ENCODE measurements around the gene ORMDL1. TPM values are rescaled to one million over a fixed set of nuclear protein-coding genes. Genes with fewer than 3 reads are reported as not detected.
A peak's percentile ranks its signal among the peaks of the same experiment; 100 is the strongest.
"Not testable (repeated sequence)": the region's sequence is repeated elsewhere in the genome, so short reads cannot be mapped to it uniquely, and the experiment has no call there.

Gene ORMDL1
- total and polyA plus RNA-seq, 7 experiments from 2014 or later = 70.5 to 208 (median 112) TPM

- Mint-ChIP-seq H3K9me3 (no peaks in the 10 kb centered on the region), H3K4me1 (peaks cover 4 to 18% (median 9%) of the 10 kb centered on the region in 7 donors), H3K27ac (peak overlapping the region; percentile 94 to 98 (median 96)), H3K4me3 (peak overlapping the region; percentile 88 to 98 (median 94)), H3K27me3 (no peaks in the 10 kb centered on the region), H3K36me3 (peaks cover 0 to 18% (median 13%) of the 10 kb centered on the region in 5 donors)
- ATAC-seq (no peak), DNase-seq (no peak)
- H3K4me3 ChIP-seq (ENCODE audit: low read length) = peak overlapping the region; percentile 88
- no peaks in the 10 kb centered on the region for H3K27me3 ChIP-seq (ENCODE audit: control insufficient read depth in 2 of 2, insufficient read depth in 2 of 2, low read length in 2 of 2)
- no peaks in the 10 kb centered on the region for H3K9me3 ChIP-seq (ENCODE audit: control insufficient read depth in 2 of 3, low read length in 3 of 3)
- POLR2A ChIA-PET = interaction anchor here (0.8 to 4.9 kb wide), 16 partner anchors 10 to 322 kb away, joined by 3 to 67 read pairs (median 8); partner anchors contain the start of genes ANKAR, ASNSD1, ORMDL1 and PMS1
- CTCF ChIA-PET = interaction anchor here (0.6 to 4.0 kb wide), 11 partner anchors 9 to 1115 kb away, joined by 3 to 19 read pairs (median 6); partner anchors contain the start of genes ANKAR and ASNSD1
- peaks cover 0 to 4% (median 0%) of the 10 kb centered on the region in 3 experiments for H3K36me3 ChIP-seq (ENCODE audit: control insufficient read depth in 2 of 3, insufficient read depth in 3 of 3, low read length in 3 of 3)
- peak overlapping the region; percentile 89 for H3K27ac ChIP-seq (ENCODE audit: low read depth, low read length)
- intact Hi-C loops (cut with micrococcal nuclease) = loop anchor here (1.0 to 5.0 kb wide), 17 partner anchors 11 to 1915 kb away; partner anchors contain the start of genes ANKAR (in 2 of the 2), ASNSD1 (in 2 of the 2), HIBCH (in 2 of the 2) and ORMDL1 (in 2 of the 2)
- H3K4me1 ChIP-seq (ENCODE audit: control insufficient read depth in 2 of 2, insufficient read depth in 2 of 2, low read length in 2 of 2) = peaks cover 6 to 10% of the 10 kb centered on the region in 2 donors
These were observed 21.9 kb downstream of the ORMDL1 start for GRCh38 chr2:189762229-189762550.

- H3K4me3 Mint-ChIP-seq; H3K27me3 Mint-ChIP-seq; H3K36me3 ChIP-seq (ENCODE audit: control insufficient read depth in 2 of 3, insufficient read depth in 3 of 3, low read length in 3 of 3); H3K4me1 ChIP-seq (ENCODE audit: control insufficient read depth in 2 of 2, insufficient read depth in 2 of 2, low read length in 2 of 2); DNase-seq; H3K27ac Mint-ChIP-seq; H3K27ac ChIP-seq (ENCODE audit: low read depth, low read length); H3K4me3 ChIP-seq (ENCODE audit: low read length); ATAC-seq; H3K27me3 ChIP-seq (ENCODE audit: control insufficient read depth in 2 of 2, insufficient read depth in 2 of 2, low read length in 2 of 2); CTCF ChIA-PET; H3K9me3 Mint-ChIP-seq; H3K9me3 ChIP-seq (ENCODE audit: control insufficient read depth in 2 of 3, low read length in 3 of 3): not testable (repeated sequence)
- Mint-ChIP-seq H3K4me1 (peaks cover 4 to 22% (median 11%) of the 10 kb centered on the region in 7 donors), H3K36me3 (peaks cover 0 to 11% (median 8%) of the 10 kb centered on the region in 5 donors)
- intact Hi-C loops (cut with micrococcal nuclease) = loop anchor here (5.0 kb wide), 4 partner anchors 557 to 1917 kb away; partner anchors contain the start of genes HIBCH (in 1 of the 2), NABP1 (in 1 of the 2), NEMP2 (in 1 of the 2) and STAT1 (in 1 of the 2)
- POLR2A ChIA-PET = interaction anchor here (3.3 kb wide), 1 partner anchor 12 kb away, joined by 14 read pairs; no protein-coding TSS in a partner anchor
These were observed 24.0 kb downstream of the ORMDL1 start for GRCh38 chr2:189760154-189760553.

GRCh38 chr2:189756311-189756952, 27.7 kb downstream of the ORMDL1 start:
- Mint-ChIP-seq H3K27ac (peak overlapping the region in 2 of 9 donors; percentile 0 to 1), H3K36me3 (peaks cover 4 to 24% (median 12%) of the 10 kb centered on the region in 5 donors), H3K9me3 (no peaks in the 10 kb centered on the region), H3K27me3 (no peaks in the 10 kb centered on the region), H3K4me3 (no peak overlapping the region), H3K4me1 (peaks cover 0 to 8% (median 0%) of the 10 kb centered on the region in 7 donors)
- H3K36me3 ChIP-seq (ENCODE audit: control insufficient read depth in 2 of 3, insufficient read depth in 3 of 3, low read length in 3 of 3) = peaks cover 0 to 25% (median 12%) of the 10 kb centered on the region in 3 experiments
- intact Hi-C loops (cut with micrococcal nuclease) = no loop called here
- no peaks in the 10 kb centered on the region for H3K4me1 ChIP-seq (ENCODE audit: control insufficient read depth in 2 of 2, insufficient read depth in 2 of 2, low read length in 2 of 2)
- CTCF ChIA-PET = no interaction called here
- DNase-seq (no peak), ATAC-seq (no peak)
- H3K27me3 ChIP-seq (ENCODE audit: control insufficient read depth in 2 of 2, insufficient read depth in 2 of 2, low read length in 2 of 2) = no peaks in the 10 kb centered on the region
- H3K4me3 ChIP-seq (ENCODE audit: low read length) = no peak overlapping the region
- no peaks in the 10 kb centered on the region for H3K9me3 ChIP-seq (ENCODE audit: control insufficient read depth in 2 of 3, low read length in 3 of 3)
- POLR2A ChIA-PET = interaction anchor here (0.6 kb wide), 1 partner anchor 313 kb away, joined by 3 read pairs; no protein-coding TSS in a partner anchor
- no peak overlapping the region for H3K27ac ChIP-seq (ENCODE audit: low read depth, low read length)

- peaks cover 3 to 22% (median 9%) of the 10 kb centered on the region in 5 donors for H3K36me3 Mint-ChIP-seq
- Histone ChIP-seq H3K27ac (ENCODE audit: low read depth, low read length) (no peak overlapping the region), H3K27me3 (ENCODE audit: control insufficient read depth in 2 of 2, insufficient read depth in 2 of 2, low read length in 2 of 2) (no peaks in the 10 kb centered on the region), H3K9me3 (ENCODE audit: control insufficient read depth in 2 of 3, low read length in 3 of 3) (no peaks in the 10 kb centered on the region), H3K4me3 (ENCODE audit: low read length) (no peak overlapping the region), H3K36me3 (ENCODE audit: control insufficient read depth in 2 of 3, insufficient read depth in 3 of 3, low read length in 3 of 3) (peaks cover 3 to 43% (median 11%) of the 10 kb centered on the region in 3 experiments), H3K4me1 (ENCODE audit: control insufficient read depth in 2 of 2, insufficient read depth in 2 of 2, low read length in 2 of 2) (no peaks in the 10 kb centered on the region)
- DNase-seq (peak in 7 of 9 donors; percentile 26 to 63 (median 49)), ATAC-seq (peak; percentile 87)
- ChIA-PET POLR2A (interaction anchor here (1.0 to 3.3 kb wide), 2 partner anchors 11 to 33 kb away, joined by 3 to 18 read pairs; partner anchors contain the start of genes ORMDL1, OSGEPL1 and PMS1), CTCF (interaction anchor here (0.8 to 2.8 kb wide), 7 partner anchors 12 to 320 kb away, joined by 3 to 19 read pairs (median 5); partner anchors contain the start of genes ASNSD1 and OSGEPL1)
- no peaks in the 10 kb centered on the region for H3K9me3 Mint-ChIP-seq
- no peak overlapping the region for H3K4me3 Mint-ChIP-seq
- peak overlapping the region in 1 of 9 donors; percentile 1 for H3K27ac Mint-ChIP-seq
- intact Hi-C loops (cut with micrococcal nuclease) = loop anchor here (1.0 to 2.0 kb wide), 7 partner anchors 11 to 1052 kb away; partner anchors contain the start of genes ASNSD1 (in 2 of the 2) and OSGEPL1 (in 1 of the 2)
- no peaks in the 10 kb centered on the region for H3K27me3 Mint-ChIP-seq
- peaks cover 0 to 4% (median 0%) of the 10 kb centered on the region in 7 donors for H3K4me1 Mint-ChIP-seq
These were observed 33.0 kb downstream of the ORMDL1 start for GRCh38 chr2:189751080-189751658.

GRCh38 chr2:189729430-189729829, 54.7 kb downstream of the ORMDL1 start:
- Mint-ChIP-seq H3K36me3 (peaks cover 0 to 8% (median 6%) of the 10 kb centered on the region in 5 donors), H3K4me1 (no peaks in the 10 kb centered on the region), H3K9me3 (no peaks in the 10 kb centered on the region), H3K4me3 (no peak overlapping the region), H3K27me3 (no peaks in the 10 kb centered on the region), H3K27ac (no peak overlapping the region)
- Histone ChIP-seq H3K36me3 (ENCODE audit: control insufficient read depth in 2 of 3, insufficient read depth in 3 of 3, low read length in 3 of 3) (no peaks in the 10 kb centered on the region), H3K4me3 (ENCODE audit: low read length) (no peak overlapping the region), H3K9me3 (ENCODE audit: control insufficient read depth in 2 of 3, low read length in 3 of 3) (no peaks in the 10 kb centered on the region), H3K4me1 (ENCODE audit: control insufficient read depth in 2 of 2, insufficient read depth in 2 of 2, low read length in 2 of 2) (no peaks in the 10 kb centered on the region), H3K27ac (ENCODE audit: low read depth, low read length) (no peak overlapping the region), H3K27me3 (ENCODE audit: control insufficient read depth in 2 of 2, insufficient read depth in 2 of 2, low read length in 2 of 2) (no peaks in the 10 kb centered on the region)
- ChIA-PET POLR2A (no interaction called here), CTCF (no interaction called here)
- DNase-seq = no peak
- intact Hi-C loops (cut with micrococcal nuclease) = no loop called here
- no peak for ATAC-seq

GRCh38 chr2:189726849-189727248, 57.3 kb downstream of the ORMDL1 start:
- intact Hi-C loops (cut with micrococcal nuclease) = no loop called here
- peaks cover 0 to 15% (median 4%) of the 10 kb centered on the region in 5 donors for H3K36me3 Mint-ChIP-seq
- DNase-seq = no peak
- ATAC-seq = no peak
- no peaks in the 10 kb centered on the region for H3K9me3 Mint-ChIP-seq
- no peak overlapping the region for H3K4me3 Mint-ChIP-seq
- no peaks in the 10 kb centered on the region for H3K36me3 ChIP-seq (ENCODE audit: control insufficient read depth in 2 of 3, insufficient read depth in 3 of 3, low read length in 3 of 3)
- H3K27ac ChIP-seq (ENCODE audit: low read depth, low read length) = no peak overlapping the region
- H3K4me1 Mint-ChIP-seq = peaks cover 0 to 3% (median 0%) of the 10 kb centered on the region in 7 donors
- no peaks in the 10 kb centered on the region for H3K27me3 Mint-ChIP-seq
- ChIA-PET CTCF (no interaction called here), POLR2A (no interaction called here)
- no peak overlapping the region for H3K27ac Mint-ChIP-seq
- H3K27me3 ChIP-seq (ENCODE audit: control insufficient read depth in 2 of 2, insufficient read depth in 2 of 2, low read length in 2 of 2) = no peaks in the 10 kb centered on the region
- H3K4me3 ChIP-seq (ENCODE audit: low read length) = no peak overlapping the region
- no peaks in the 10 kb centered on the region for H3K9me3 ChIP-seq (ENCODE audit: control insufficient read depth in 2 of 3, low read length in 3 of 3)
- no peaks in the 10 kb centered on the region for H3K4me1 ChIP-seq (ENCODE audit: control insufficient read depth in 2 of 2, insufficient read depth in 2 of 2, low read length in 2 of 2)

Data from naive thymus-derived CD4-positive, alpha-beta T cell (primary cell).